Type B pancreatic cell (in vitro differentiated cells): ENCODE data around the gene ADPRM. TPM values are rescaled to one million over a fixed set of nuclear protein-coding genes. Genes with fewer than 3 reads are reported as not detected.

Experiments
- DNase-seq: peaks from one replicate; pipeline ENCODE4 v3.0.0; 2021; ENCODE audit warnings: mixed read lengths; ENCODE audit not compliant: unreplicated experiment; ENCODE audit errors: extremely low spot score
- H3K27ac Mint-ChIP-seq: 2 replicates; pipeline ENCODE4 v1.8.0; 2021; ENCODE audit warnings: mild to moderate bottlenecking, mixed read lengths
- H3K27me3 Mint-ChIP-seq: 2 replicates; pipeline ENCODE4 v1.8.0; 2021; ENCODE audit warnings: mixed read lengths
- H3K36me3 Mint-ChIP-seq: 2 replicates; pipeline ENCODE4 v1.8.0; 2021; ENCODE audit warnings: mixed read lengths
- H3K4me1 Mint-ChIP-seq: one replicate; pipeline ENCODE4 v1.8.0; 2021; ENCODE audit warnings: mixed read lengths; ENCODE audit not compliant: unreplicated experiment
- H3K4me3 Mint-ChIP-seq: 2 replicates; pipeline ENCODE4 v1.8.0; 2021; ENCODE audit warnings: mild to moderate bottlenecking, mixed read lengths
- H3K9me3 Mint-ChIP-seq: 2 replicates; pipeline ENCODE4 v1.8.0; 2021; ENCODE audit warnings: mixed read lengths
- CTCF ChIP-seq: fragments of 200-600 bp; sonication (generic); conservative IDR thresholded peaks from 2 replicates; pipeline ENCODE4 v1.5.0; 2021; ENCODE audit warnings: antibody characterized with exemption, mild to moderate bottlenecking
- long read RNA-seq: library from polyadenylated mRNA; unstranded; transcript quantifications from one replicate; pipeline ENCODE4 v2.0.0, GENCODE V29; 2020
- total RNA-seq: library from RNA; stranded (reverse); gene quantifications from 2 replicates; pipeline ENCODE4 v1.2.1, GENCODE V29; 2021; ENCODE audit warnings: low replicate concordance

Gene ADPRM, protein sequence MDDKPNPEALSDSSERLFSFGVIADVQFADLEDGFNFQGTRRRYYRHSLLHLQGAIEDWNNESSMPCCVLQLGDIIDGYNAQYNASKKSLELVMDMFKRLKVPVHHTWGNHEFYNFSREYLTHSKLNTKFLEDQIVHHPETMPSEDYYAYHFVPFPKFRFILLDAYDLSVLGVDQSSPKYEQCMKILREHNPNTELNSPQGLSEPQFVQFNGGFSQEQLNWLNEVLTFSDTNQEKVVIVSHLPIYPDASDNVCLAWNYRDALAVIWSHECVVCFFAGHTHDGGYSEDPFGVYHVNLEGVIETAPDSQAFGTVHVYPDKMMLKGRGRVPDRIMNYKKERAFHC
- 7.8 and 9.7 TPM in 2 replicates for total RNA-seq
- long read RNA-seq, transcript ADPRM-201 (4 exons, 1,209 nt) = major isoform, 13 of 36 reads
- long read RNA-seq, transcript ADPRM-202 (4 exons, 1,277 nt) = minor isoform, 10 of 36 reads
- long read RNA-seq, partial matches to known transcripts = 4 of 36 reads
- long read RNA-seq, other reads (novel, unspliced or antisense) = 9 of 36 reads

DNA sequence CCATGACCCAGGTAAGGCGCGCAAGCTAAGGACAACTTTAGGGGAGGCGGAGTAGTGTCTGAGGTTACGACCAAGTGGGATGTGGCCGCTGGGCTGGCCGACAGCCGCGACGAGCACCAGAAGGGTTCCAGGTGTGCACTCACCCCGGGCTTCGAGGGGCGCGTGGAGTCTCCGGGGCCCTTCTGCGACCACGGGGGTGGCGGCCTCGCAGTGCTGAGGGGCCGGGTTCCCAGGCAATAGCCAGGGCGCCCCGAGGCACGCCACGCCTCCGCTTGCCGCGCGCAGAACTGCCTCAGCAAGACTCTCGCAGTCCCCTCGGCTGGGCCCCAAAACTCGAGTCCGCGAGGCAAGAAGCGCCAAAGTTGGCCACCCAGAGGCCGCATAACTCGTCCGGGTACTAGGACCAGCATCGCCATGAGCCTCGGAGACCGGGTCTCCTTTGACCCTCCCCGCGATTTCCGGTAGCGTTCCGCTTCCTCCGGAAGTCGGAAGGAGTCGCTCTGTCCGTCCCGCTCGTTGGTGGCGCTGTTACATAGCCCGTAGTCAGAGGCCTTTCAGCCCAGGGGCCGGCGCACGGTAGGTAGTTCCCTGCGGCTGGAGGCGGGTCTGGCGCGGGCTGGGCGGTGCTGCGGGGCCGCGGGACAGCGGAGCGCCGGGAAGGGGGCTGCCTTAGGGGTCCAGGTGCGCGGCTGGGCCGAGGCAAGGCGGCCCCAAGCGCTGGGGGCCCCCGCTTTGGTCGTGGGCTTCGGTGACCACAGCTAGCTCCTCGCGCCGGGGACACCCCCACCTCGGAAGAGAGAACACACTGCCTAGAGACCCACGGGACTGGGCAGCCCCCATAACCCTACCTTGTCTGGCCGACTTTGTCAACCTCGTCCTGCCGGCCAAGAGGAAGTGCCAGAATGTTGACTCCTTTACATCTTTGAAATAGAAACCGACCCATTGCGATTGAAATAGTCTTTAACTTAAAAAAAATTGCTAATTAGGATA lies at the start of gene ADPRM, which contains the start of gene SCO1:
ADPRM (plus strand) TSS at position 503 of the 990 bp plus-strand sequence. CDS start 7,333 bp downstream, outside the sequence.
SCO1 (minus strand) TSS at position 442 of the 990 bp plus-strand sequence; CDS start at position 416, 26 bp downstream.
- Mint-ChIP-seq H3K27me3 (no peaks in the 10 kb centered on the region), H3K36me3 (peaks cover 13% of the 10 kb centered on the region), H3K4me1 (peaks cover 18% of the 10 kb centered on the region), H3K9me3 (no peaks in the 10 kb centered on the region), H3K27ac (peak within 1 kb of the TSS; percentile 87), H3K4me3 (peak within 1 kb of the TSS; percentile 95)
- peak; percentile 64 for TF ChIP-seq CTCF
- DNase-seq = peak; percentile 92

DNA sequence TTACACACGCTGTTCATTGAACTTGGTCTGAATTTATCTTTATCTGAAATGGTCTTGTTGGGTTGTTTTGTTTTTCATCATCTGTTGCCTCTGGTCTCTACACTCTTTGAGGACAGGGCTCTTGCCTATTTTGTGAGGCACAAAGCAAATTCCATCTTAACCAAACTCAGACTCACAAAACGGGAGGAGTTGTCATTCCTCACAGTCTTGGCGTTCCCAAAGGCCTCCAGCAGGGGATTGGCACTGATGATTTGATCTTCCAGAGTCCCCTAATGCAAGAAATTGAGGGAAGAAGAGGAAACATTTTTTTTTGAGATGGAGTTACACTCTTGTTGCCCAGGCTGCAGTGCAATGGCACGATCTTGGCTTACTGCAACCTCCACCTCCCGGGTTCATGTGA lies 49.0 kb upstream of the ADPRM start:
- H3K27ac Mint-ChIP-seq = no peak overlapping the region
- TF ChIP-seq CTCF = no peak
- H3K36me3 Mint-ChIP-seq = no peaks in the 10 kb centered on the region
- no peaks in the 10 kb centered on the region for H3K9me3 Mint-ChIP-seq
- H3K4me3 Mint-ChIP-seq = no peak overlapping the region
- no peak for DNase-seq
- no peaks in the 10 kb centered on the region for H3K27me3 Mint-ChIP-seq
- H3K4me1 Mint-ChIP-seq = no peaks in the 10 kb centered on the region

DNA sequence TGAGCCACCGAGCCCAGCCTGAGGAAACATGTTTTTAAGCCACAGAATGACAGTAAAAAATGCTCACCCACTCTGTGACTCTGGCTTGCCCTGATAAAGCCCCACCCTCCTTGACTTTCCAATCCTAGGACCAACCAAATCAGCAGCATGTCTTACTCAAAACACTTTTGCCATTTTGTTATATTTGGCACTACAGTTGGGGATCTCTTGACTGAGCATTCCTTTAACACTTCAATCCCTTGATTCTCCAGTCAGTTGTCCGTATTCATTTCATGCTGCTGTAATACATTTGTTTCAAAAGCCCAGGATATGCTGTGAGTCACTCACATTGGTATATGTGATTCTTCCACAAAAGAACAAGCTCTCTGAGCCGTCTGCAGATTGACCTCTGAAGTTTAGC lies 48.4 kb upstream of the ADPRM start:
- Mint-ChIP-seq H3K4me1 (no peaks in the 10 kb centered on the region), H3K36me3 (no peaks in the 10 kb centered on the region), H3K27ac (no peak overlapping the region)

GRCh38 chr17:10649602-10650001 lies 47.8 kb upstream of the ADPRM start:
- Mint-ChIP-seq H3K36me3 (no peaks in the 10 kb centered on the region), H3K27ac (no peak overlapping the region), H3K4me3 (no peak overlapping the region), H3K4me1 (no peaks in the 10 kb centered on the region), H3K27me3 (no peaks in the 10 kb centered on the region), H3K9me3 (no peaks in the 10 kb centered on the region)
- no peak for DNase-seq
- TF ChIP-seq CTCF = no peak

More for the DNA sequence above, 48.4 kb upstream of the ADPRM start:
- H3K27me3 Mint-ChIP-seq = no peaks in the 10 kb centered on the region
- no peak overlapping the region for H3K4me3 Mint-ChIP-seq
- no peak for DNase-seq
- no peaks in the 10 kb centered on the region for H3K9me3 Mint-ChIP-seq
- no peak for TF ChIP-seq CTCF

DNA sequence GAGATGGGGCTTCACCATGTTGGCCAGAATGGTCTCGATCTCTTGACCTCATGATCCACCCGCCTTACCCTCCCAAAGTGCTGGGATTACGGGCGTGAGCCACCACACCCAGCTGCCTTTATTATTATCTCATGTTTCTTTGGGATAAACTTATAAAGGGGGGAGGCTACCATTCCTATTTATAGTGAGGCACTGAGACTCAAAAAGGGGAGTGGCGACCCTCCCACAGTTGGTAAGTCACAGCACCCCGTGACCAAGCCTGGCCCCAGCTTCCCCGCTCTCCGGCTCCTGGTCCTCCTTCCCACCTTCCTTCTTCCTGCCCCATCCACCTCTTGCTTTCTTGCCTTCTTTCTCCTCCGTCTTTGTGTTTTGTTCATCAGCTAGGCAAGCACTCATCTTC lies 45.5 kb upstream of the ADPRM start:
- TF ChIP-seq CTCF = no peak
- Mint-ChIP-seq H3K9me3 (no peaks in the 10 kb centered on the region), H3K27ac (no peak overlapping the region), H3K4me3 (no peak overlapping the region), H3K4me1 (no peaks in the 10 kb centered on the region), H3K36me3 (no peaks in the 10 kb centered on the region), H3K27me3 (no peaks in the 10 kb centered on the region)
- DNase-seq = no peak
